OCI-LY1 (cell line): Measurements from ENCODE around the gene HCRT.
"Not testable (repeated sequence)": the region's sequence is repeated elsewhere in the genome, so short reads cannot be mapped to it uniquely, and the experiment has no call there.

Source experiments
- H2AFZ ChIP-seq: fragments of 200-600 bp; sonication (generic), shearing (Covaris generic); 2 replicates; pipeline ENCODE4 v1.6.0; 2014; ENCODE audit warnings: antibody characterized with exemption, mild to moderate bottlenecking, low read length
- H3F3A ChIP-seq: fragments of 200-600 bp; sonication (generic), shearing (Covaris generic); 2 replicates; pipeline ENCODE4 v1.6.0; 2014; ENCODE audit warnings: mild to moderate bottlenecking, antibody characterized with exemption, low read length, moderate library complexity; ENCODE audit not compliant: insufficient read depth
- H3K27ac ChIP-seq: fragments of 200-600 bp; sonication (generic); 2 replicates; pipeline ENCODE4 v1.5.1; 2014; ENCODE audit warnings: low read length, mixed run types, mild to moderate bottlenecking, low read depth; ENCODE audit not compliant: poor library complexity, severe bottlenecking
- H3K27me3 ChIP-seq: fragments of 200-600 bp; sonication (generic); 2 replicates; pipeline ENCODE4 v1.6.0; 2014; ENCODE audit warnings: antibody characterized with exemption, mild to moderate bottlenecking, low read length, moderate library complexity; ENCODE audit not compliant: insufficient read depth
- H3K36me3 ChIP-seq: fragments of 200-600 bp; sonication (generic); 2 replicates; pipeline ENCODE4 v1.6.1; 2014; ENCODE audit warnings: mild to moderate bottlenecking, antibody characterized with exemption, low read length, moderate library complexity, mixed read lengths; ENCODE audit not compliant: insufficient read depth
- H3K4me1 ChIP-seq: fragments of 200-600 bp; sonication (generic); 2 replicates; pipeline ENCODE4 v1.5.1; 2014; ENCODE audit warnings: mild to moderate bottlenecking, low read length, moderate library complexity; ENCODE audit not compliant: insufficient read depth, severe bottlenecking
- H3K4me2 ChIP-seq: fragments of 200-600 bp; sonication (generic), shearing (Covaris generic); 2 replicates; pipeline ENCODE4 v1.6.1; 2014; ENCODE audit warnings: low read length
- H3K4me3 ChIP-seq: fragments of 200-600 bp; sonication (generic); 2 replicates; pipeline ENCODE4 v1.5.1; 2014; ENCODE audit warnings: low read length, low read depth, mild to moderate bottlenecking, mixed read lengths; ENCODE audit not compliant: poor library complexity, severe bottlenecking
- H3K79me2 ChIP-seq: fragments of 200-600 bp; shearing (Covaris generic); 2 replicates; pipeline ENCODE4 v1.6.1; 2016; ENCODE audit warnings: mixed run types, low read length, mixed read lengths; ENCODE audit not compliant: insufficient read depth
- H3K9ac ChIP-seq: fragments of 200-600 bp; sonication (generic), shearing (Covaris generic); 2 replicates; pipeline ENCODE4 v1.6.1; 2014; ENCODE audit warnings: mild to moderate bottlenecking, low read length, mixed read lengths
- H3K9me2 ChIP-seq: fragments of 200-600 bp; sonication (generic), shearing (Covaris generic); 2 replicates; pipeline ENCODE4 v1.6.1; 2014; ENCODE audit warnings: low read depth, mild to moderate bottlenecking, low read length, mixed read lengths
- H3K9me3 ChIP-seq: fragments of 200-600 bp; shearing (Covaris generic); 2 replicates; pipeline ENCODE4 v1.6.1; 2014; ENCODE audit warnings: low read length, mixed read lengths
- H4K20me1 ChIP-seq: fragments of 200-600 bp; sonication (generic), shearing (Covaris generic); 2 replicates; pipeline ENCODE4 v1.6.0; 2016; ENCODE audit warnings: mild to moderate bottlenecking, low read length; ENCODE audit not compliant: insufficient read depth
- EZH2 ChIP-seq: fragments of 200-600 bp; sonication (generic), shearing (Covaris generic); IDR thresholded peaks from 2 replicates; pipeline ENCODE4 v1.8.0; 2017; ENCODE audit warnings: borderline replicate concordance, mixed run types, mild to moderate bottlenecking, antibody characterized with exemption, low read length, moderate library complexity, mixed read lengths
- TF ChIP-seq, protein P1 (sequence below): fragments of 200-600 bp; sonication (generic), shearing (Covaris generic); IDR thresholded peaks from 2 replicates; pipeline ENCODE4 v1.5.1; 2017; ENCODE audit warnings: mild to moderate bottlenecking, antibody characterized with exemption, low read length, moderate library complexity, mixed read lengths

The HCRT gene

DNA sequence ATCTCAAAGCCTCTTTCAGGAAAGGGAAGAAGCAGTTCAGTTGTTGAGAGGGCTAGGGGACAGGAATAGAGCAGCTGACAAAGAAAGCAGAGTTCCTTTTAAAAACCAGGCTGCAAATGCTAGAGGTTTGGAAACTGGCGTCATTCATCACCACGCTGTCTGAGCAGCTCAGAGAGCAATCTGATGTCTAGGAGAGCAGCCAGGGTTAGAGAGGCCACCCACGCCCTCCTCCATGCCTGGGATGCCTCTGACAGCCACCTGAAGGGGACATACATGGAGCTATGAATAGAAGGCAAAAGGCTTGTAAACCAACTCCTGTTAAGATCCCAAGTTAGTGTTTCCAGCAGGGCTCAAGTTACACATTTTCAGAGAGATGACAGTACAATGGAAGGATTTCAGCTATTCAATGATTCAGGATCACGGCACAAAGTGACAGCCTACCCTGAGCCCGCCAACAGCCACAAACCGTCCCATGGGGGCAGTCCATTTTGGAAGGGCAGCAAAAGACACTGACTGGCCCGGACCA lies 42.8 kb downstream of the HCRT start:
- H3K27me3 ChIP-seq: no peaks in the 10 kb centered on the region
- no peak overlapping the region for H3K9ac ChIP-seq
- no peaks in the 10 kb centered on the region for H3K9me2 ChIP-seq
- no peak overlapping the region for H3K4me2 ChIP-seq
- no peak for TF ChIP-seq EZH2
- TF ChIP-seq, protein P1, sequence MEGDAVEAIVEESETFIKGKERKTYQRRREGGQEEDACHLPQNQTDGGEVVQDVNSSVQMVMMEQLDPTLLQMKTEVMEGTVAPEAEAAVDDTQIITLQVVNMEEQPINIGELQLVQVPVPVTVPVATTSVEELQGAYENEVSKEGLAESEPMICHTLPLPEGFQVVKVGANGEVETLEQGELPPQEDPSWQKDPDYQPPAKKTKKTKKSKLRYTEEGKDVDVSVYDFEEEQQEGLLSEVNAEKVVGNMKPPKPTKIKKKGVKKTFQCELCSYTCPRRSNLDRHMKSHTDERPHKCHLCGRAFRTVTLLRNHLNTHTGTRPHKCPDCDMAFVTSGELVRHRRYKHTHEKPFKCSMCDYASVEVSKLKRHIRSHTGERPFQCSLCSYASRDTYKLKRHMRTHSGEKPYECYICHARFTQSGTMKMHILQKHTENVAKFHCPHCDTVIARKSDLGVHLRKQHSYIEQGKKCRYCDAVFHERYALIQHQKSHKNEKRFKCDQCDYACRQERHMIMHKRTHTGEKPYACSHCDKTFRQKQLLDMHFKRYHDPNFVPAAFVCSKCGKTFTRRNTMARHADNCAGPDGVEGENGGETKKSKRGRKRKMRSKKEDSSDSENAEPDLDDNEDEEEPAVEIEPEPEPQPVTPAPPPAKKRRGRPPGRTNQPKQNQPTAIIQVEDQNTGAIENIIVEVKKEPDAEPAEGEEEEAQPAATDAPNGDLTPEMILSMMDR: no peak
- H4K20me1 ChIP-seq: no peaks in the 10 kb centered on the region
- peaks cover 25% of the 10 kb centered on the region for H3K4me1 ChIP-seq
- peaks cover 35% of the 10 kb centered on the region for H3K36me3 ChIP-seq
- peaks cover 16% of the 10 kb centered on the region for H3K79me2 ChIP-seq
- no peak overlapping the region for H3K27ac ChIP-seq
- no peak overlapping the region for H3K4me3 ChIP-seq
- no peak overlapping the region for H2AFZ ChIP-seq
- no peaks in the 10 kb centered on the region for H3K9me3 ChIP-seq
- no peaks in the 10 kb centered on the region for H3F3A ChIP-seq

DNA sequence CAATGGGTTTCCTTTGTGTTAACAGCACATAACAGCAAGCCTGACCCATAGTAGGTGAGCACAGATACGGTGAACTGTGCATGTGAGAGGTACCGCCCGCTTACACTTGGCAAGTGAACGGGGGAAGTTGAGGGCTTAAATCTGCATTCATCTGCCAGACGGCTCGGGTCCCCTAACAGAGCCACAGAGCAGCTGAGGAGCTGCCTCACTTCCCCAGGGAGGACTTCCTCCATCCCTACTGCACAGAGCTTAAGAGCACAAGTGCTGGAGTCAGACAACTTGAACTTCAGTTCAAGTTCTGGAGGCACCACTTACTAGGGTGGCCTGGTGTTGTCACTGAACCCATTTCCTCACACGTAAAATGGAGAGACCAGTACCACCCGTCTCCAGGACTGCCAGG lies 43.9 kb downstream of the HCRT start:
- no peaks in the 10 kb centered on the region for H3K9me2 ChIP-seq
- no peak overlapping the region for H3K4me3 ChIP-seq
- TF ChIP-seq, protein P1: no peak
- TF ChIP-seq EZH2: no peak
- H3K79me2 ChIP-seq: peaks cover 19% of the 10 kb centered on the region
- H3K4me1 ChIP-seq: peaks cover 35% of the 10 kb centered on the region
- H3K4me2 ChIP-seq: no peak overlapping the region
- H2AFZ ChIP-seq: no peak overlapping the region
- H3K9me3 ChIP-seq: no peaks in the 10 kb centered on the region
- peaks cover 33% of the 10 kb centered on the region for H3K36me3 ChIP-seq
- no peak overlapping the region for H3K27ac ChIP-seq
- no peaks in the 10 kb centered on the region for H4K20me1 ChIP-seq
- no peak overlapping the region for H3K9ac ChIP-seq
- no peaks in the 10 kb centered on the region for H3K27me3 ChIP-seq
- H3F3A ChIP-seq: no peaks in the 10 kb centered on the region

DNA sequence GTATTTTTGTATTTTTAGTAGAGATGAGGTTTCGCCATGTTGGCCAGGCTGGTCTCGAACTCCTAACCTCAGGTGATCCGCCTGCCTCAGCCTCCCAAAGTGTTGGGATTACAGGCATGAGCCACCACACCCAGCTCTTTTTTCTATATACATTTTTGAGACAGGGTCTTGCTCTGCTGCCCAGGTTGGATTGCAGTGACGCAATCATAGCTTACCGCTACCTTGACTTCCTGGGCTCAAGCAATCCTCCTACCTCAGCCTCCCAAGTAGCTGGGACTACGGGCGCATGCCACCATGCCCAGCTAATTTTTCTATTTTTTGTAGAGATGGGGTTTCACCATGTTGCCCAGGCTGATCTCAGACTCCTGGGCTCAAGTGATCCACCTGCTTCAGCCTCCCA lies 44.6 kb downstream of the HCRT start:
- H3K27ac ChIP-seq, H3F3A ChIP-seq, H3K4me2 ChIP-seq, H3K9me2 ChIP-seq, H3K9ac ChIP-seq, H3K9me3 ChIP-seq, H3K27me3 ChIP-seq, H4K20me1 ChIP-seq, H2AFZ ChIP-seq, H3K4me3 ChIP-seq: not testable (repeated sequence)
- peaks cover 19% of the 10 kb centered on the region for H3K79me2 ChIP-seq
- peaks cover 28% of the 10 kb centered on the region for H3K36me3 ChIP-seq
- peaks cover 42% of the 10 kb centered on the region for H3K4me1 ChIP-seq

DNA sequence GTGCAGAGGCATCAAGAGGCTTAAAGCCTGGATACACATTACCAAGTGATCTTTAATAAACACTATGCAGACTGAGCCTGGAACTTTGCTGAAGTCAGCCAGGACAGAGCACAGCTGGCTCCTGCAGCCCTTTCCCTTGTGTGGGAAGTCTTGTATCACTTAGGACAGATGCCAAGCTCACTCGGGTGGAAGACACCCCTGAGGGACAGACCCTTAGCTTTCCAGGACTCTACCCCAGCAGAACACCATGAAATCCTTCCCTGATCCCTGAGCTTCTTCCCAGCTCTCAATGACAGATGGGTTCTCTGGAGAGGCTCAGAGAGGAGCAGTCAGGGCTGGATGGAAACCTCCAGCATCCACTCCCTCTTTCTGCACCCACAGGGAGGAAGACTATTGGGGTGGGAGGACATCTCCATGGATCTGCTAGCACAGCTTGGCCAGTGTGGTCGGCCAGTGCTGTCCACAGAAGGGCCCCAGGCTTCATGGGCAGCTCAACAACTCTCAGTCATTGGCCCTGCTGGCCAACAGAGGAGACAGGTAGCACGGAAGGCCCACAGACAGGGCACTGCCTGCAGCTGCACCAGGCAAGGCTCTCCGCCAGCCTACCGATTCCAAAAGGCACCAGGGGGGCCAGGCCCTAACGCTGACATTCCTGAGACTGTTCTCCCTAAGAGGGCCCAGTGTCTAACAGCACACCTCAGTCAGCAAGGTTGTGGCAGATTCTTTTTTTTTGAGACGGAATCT lies 46.3 kb downstream of the HCRT start:
- Histone ChIP-seq H3K4me3 (no peak overlapping the region), H2AFZ (no peak overlapping the region), H3K4me1 (peaks cover 60% of the 10 kb centered on the region), H3K9ac (no peak overlapping the region), H3K79me2 (peaks cover 13% of the 10 kb centered on the region), H3K9me3 (no peaks in the 10 kb centered on the region), H3K27me3 (no peaks in the 10 kb centered on the region), H3K27ac (no peak overlapping the region), H3K36me3 (peaks cover 21% of the 10 kb centered on the region; the same call in 1 of the 2 replicates), H3K4me2 (no peak overlapping the region), H3F3A (peaks cover 8% of the 10 kb centered on the region; the same call in 1 of the 2 replicates), H4K20me1 (no peaks in the 10 kb centered on the region), H3K9me2 (no peaks in the 10 kb centered on the region)
- TF ChIP-seq, protein P1: no peak
- no peak for TF ChIP-seq EZH2
